ENCODE data around the gene FOXRED2.

FOXRED2 gene

GRCh38 chr22:36447632-36448031 lies 59.2 kb downstream of the FOXRED2 start:
- DNase-seq, result no peak

GRCh38 chr22:36445158-36445668 lies 61.6 kb downstream of the FOXRED2 start:
- no peak for DNase-seq

- no peak for DNase-seq
These were observed 63.6 kb downstream of the FOXRED2 start for GRCh38 chr22:36443198-36443770.

- DNase-seq, result no peak
These were observed 64.2 kb downstream of the FOXRED2 start for GRCh38 chr22:36442506-36443197.

GRCh38 chr22:36440429-36441002 lies 66.3 kb downstream of the FOXRED2 start:
- DNase-seq, result no peak

- peak; percentile 44 to 66 for DNase-seq
These were observed 67.2 kb downstream of the FOXRED2 start for GRCh38 chr22:36439481-36440271.
